Activated CD8-positive, alpha-beta memory T cell treated with anti-CD3 and anti-CD28 coated beads for 24 hours (primary cell): ENCODE results near the gene NAPB.
"Not testable (repeated sequence)": the region's sequence is repeated elsewhere in the genome, so short reads cannot be mapped to it uniquely, and the experiment has no call there.

Experiments used
- DNase-seq: peaks from one replicate; pipeline ENCODE4 v3.0.0-alpha.2; 2020

Gene NAPB

GRCh38 chr20:23420943-23421931, at the start of gene NAPB:
Gene NAPB, minus strand, starts transcription at chr20:23421488. Its CDS starts 86 bp downstream, at chr20:23421402.
- peak; percentile 96 for DNase-seq

- DNase-seq = not testable (repeated sequence)
Measured at GRCh38 chr20:23466961-23467360, 45.7 kb upstream of the NAPB start.

GRCh38 chr20:23461180-23461579, 39.9 kb upstream of the NAPB start:
- DNase-seq = no peak

- no peak for DNase-seq
Measured at GRCh38 chr20:23459461-23460150, 38.3 kb upstream of the NAPB start.

- DNase-seq = no peak
Measured at GRCh38 chr20:23456873-23457272, 35.6 kb upstream of the NAPB start.

GRCh38 chr20:23456409-23456808, 35.1 kb upstream of the NAPB start:
- no peak for DNase-seq

GRCh38 chr20:23455639-23456038, 34.4 kb upstream of the NAPB start:
- no peak for DNase-seq

GRCh38 chr20:23454816-23455215, 33.5 kb upstream of the NAPB start:
- DNase-seq = no peak

- DNase-seq = no peak
Measured at GRCh38 chr20:23453549-23454543, 32.6 kb upstream of the NAPB start.

GRCh38 chr20:23452776-23453175, 31.5 kb upstream of the NAPB start, which contains the start of gene CST11:
Gene CST11, minus strand, starts transcription at chr20:23452876. Its CDS starts 65 bp downstream, at chr20:23452811.
- no peak for DNase-seq

- DNase-seq = no peak
Measured at GRCh38 chr20:23451956-23452487, 30.7 kb upstream of the NAPB start.

GRCh38 chr20:23450877-23451276, 29.6 kb upstream of the NAPB start:
- no peak for DNase-seq

GRCh38 chr20:23449421-23449820, 28.1 kb upstream of the NAPB start:
- DNase-seq = no peak

- no peak for DNase-seq
Measured at GRCh38 chr20:23448167-23448566, 26.9 kb upstream of the NAPB start.

GRCh38 chr20:23446505-23446904, 25.2 kb upstream of the NAPB start:
- DNase-seq = no peak

GRCh38 chr20:23445596-23446217, 24.4 kb upstream of the NAPB start:
- no peak for DNase-seq

- DNase-seq = no peak
Measured at GRCh38 chr20:23444859-23445258, 23.6 kb upstream of the NAPB start.

- DNase-seq = no peak
Measured at GRCh38 chr20:23442436-23442835, 21.1 kb upstream of the NAPB start.

- peak; percentile 81 for DNase-seq
Measured at GRCh38 chr20:23441850-23442313, 20.6 kb upstream of the NAPB start.

GRCh38 chr20:23440004-23440403, 18.7 kb upstream of the NAPB start:
- no peak for DNase-seq

- no peak for DNase-seq
Measured at GRCh38 chr20:23438661-23439060, 17.4 kb upstream of the NAPB start.
